Omental fat pad (tissue), 4 donors: ENCODE measurements around the gene PLEK2. TPM values are rescaled to one million over a fixed set of nuclear protein-coding genes. Genes with fewer than 3 reads are reported as not detected.
"Not testable (repeated sequence)": the region's sequence is repeated elsewhere in the genome, so short reads cannot be mapped to it uniquely, and the experiment has no call there.

Experiments used
- ATAC-seq: fragments of 150-250 bp; one replicate; pipeline ENCODE4 v1.9.1; 2016; ENCODE audit warnings: mild to moderate bottlenecking, moderate library complexity; ENCODE audit not compliant: low FRiP score
- DNase-seq: peaks from one replicate; pipeline ENCODE4 v3.0.0-alpha.2; 2019; ENCODE audit warnings: low spot score
- total RNA-seq, 4 donors: library from RNA; depleted of rRNA; stranded (reverse); fragments of >200 nt; gene quantifications; one replicate each; pipeline ENCODE4 v1.1.0, GENCODE V29; 2016
- TF ChIP-seq, protein P1 (sequence below), 3 donors: fragments of 450-650 bp; IDR thresholded peaks; one replicate each; pipeline ENCODE4 v1.5.1; 2016 to 2017; ENCODE audit warnings: antibody characterized with exemption in 3 of 3, mild to moderate bottlenecking in 3 of 3, moderate library complexity in 2 of 3

The PLEK2 gene
- total RNA-seq, 4 donors from 2014 or later, result 1.8 to 4.5 (median 3.4) TPM; not detected in 1

- TF ChIP-seq, protein P1, sequence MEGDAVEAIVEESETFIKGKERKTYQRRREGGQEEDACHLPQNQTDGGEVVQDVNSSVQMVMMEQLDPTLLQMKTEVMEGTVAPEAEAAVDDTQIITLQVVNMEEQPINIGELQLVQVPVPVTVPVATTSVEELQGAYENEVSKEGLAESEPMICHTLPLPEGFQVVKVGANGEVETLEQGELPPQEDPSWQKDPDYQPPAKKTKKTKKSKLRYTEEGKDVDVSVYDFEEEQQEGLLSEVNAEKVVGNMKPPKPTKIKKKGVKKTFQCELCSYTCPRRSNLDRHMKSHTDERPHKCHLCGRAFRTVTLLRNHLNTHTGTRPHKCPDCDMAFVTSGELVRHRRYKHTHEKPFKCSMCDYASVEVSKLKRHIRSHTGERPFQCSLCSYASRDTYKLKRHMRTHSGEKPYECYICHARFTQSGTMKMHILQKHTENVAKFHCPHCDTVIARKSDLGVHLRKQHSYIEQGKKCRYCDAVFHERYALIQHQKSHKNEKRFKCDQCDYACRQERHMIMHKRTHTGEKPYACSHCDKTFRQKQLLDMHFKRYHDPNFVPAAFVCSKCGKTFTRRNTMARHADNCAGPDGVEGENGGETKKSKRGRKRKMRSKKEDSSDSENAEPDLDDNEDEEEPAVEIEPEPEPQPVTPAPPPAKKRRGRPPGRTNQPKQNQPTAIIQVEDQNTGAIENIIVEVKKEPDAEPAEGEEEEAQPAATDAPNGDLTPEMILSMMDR (IDR thresholded peaks at IDR 0.05), result no peak
- DNase-seq (no peak), ATAC-seq (peak; percentile 48)
Observed at GRCh38 chr14:67413806-67414769, 2.1 kb upstream of the PLEK2 start.

GRCh38 chr14:67411370-67411769, 595 bp downstream of the PLEK2 start:
- TF ChIP-seq, protein P1 (IDR thresholded peaks at IDR 0.05), result no peak
- no peak for DNase-seq
- no peak for ATAC-seq

DNA sequence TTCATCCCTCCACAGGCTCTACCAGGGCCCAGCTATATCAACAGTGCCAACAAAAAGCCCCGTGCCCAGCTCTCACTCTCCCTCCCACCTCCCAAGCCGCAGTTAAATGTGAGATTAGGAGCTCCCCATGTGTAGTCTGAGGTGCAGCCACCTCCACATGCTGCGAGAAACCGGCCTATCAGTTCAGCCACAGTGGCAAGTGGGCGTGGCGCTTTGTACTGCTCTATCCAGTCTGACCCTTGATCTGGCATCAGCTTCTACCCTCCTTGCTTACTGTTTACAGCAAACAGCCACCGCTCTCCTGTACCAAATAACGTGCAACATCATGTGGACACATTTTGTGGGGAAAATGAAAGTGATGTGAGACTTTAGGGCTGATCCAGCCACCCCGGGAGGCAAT, 1.7 kb downstream of the PLEK2 start:
- no peak for DNase-seq
- TF ChIP-seq, protein P1 (IDR thresholded peaks at IDR 0.05), result no peak
- ATAC-seq, result no peak

DNA sequence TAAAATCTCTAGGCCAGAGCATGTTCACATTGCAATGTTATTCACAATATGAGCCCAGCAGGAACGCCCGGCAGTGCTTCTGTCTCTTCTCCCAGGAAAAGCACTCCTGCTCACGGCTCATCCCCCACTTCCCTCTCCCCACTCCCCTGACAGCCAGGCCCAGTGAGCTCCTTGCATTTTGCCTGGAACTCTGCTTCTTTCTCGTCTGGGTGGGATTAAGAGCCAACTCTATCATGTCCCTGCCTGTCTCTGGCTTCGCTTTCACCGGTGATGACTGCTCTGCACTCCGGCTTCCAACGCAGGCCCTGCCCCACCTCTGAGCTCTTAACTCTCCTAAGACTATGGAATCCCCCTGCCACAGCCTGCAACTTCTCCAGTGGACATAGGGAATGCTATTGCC, 2.5 kb downstream of the PLEK2 start:
- DNase-seq (no peak), ATAC-seq (no peak)
- TF ChIP-seq, protein P1 (IDR thresholded peaks at IDR 0.05), result no peak

- DNase-seq, ATAC-seq: not testable (repeated sequence)
Observed at GRCh38 chr14:67408122-67408801, 3.7 kb downstream of the PLEK2 start.

- TF ChIP-seq, protein P1 (IDR thresholded peaks at IDR 0.05), result no peak
- no peak for ATAC-seq
- no peak for DNase-seq
Observed at GRCh38 chr14:67405771-67406170, 6.2 kb downstream of the PLEK2 start.

GRCh38 chr14:67400434-67400833, 11.5 kb downstream of the PLEK2 start:
- DNase-seq (no peak), ATAC-seq (no peak)
- TF ChIP-seq, protein P1 (IDR thresholded peaks at IDR 0.05), result no peak
